GM19238 (cell line): ENCODE results near the gene GPI.
A peak's percentile ranks its signal among the peaks of the same experiment; 100 is the strongest.

ENCODE experiments used
- DNase-seq: peaks from one replicate; pipeline ENCODE4 v3.0.0; 2011; ENCODE audit warnings: low spot score; ENCODE audit not compliant: insufficient read length

Gene GPI

DNA sequence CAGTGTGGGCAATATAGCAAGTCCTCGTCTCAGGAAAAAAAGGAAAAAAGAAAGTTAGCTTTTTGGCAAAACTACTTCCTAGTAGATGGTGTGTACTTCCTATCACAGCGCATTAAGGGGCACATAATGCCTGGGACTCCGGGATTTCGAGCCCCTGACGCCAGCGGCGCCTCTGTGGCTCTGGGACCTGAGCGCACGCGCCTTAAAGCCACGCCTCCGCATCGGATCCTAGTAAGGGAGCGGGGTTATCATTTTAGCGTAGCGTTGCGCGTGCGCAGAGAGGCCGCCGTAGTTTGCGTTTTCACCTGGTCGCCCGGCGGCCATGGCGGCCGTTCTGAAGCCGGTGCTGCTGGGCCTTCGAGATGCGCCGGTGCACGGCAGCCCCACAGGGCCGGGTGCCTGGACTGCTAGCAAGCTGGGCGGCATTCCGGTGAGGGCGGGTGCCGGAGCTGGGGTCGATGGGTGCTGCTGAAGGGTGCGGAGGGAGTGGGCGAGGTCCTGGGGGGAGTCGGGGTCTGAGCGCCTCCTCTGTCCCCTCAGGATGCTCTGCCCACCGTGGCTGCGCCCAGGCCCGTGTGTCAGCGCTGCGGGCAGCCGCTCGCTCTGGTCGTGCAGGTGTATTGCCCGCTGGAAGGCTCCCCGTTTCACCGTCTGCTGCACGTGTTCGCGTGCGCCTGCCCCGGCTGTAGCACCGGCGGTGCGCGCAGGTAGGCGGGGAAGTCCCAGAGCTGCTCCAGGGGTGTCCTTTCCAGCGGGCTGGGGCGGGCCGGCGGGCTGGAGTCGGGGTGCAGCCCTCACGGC, 39.3 kb downstream of the GPI start, which contains the start of gene PDCD2L:
PDCD2L (plus strand) TSS at position 291 of the 801 bp plus-strand sequence; CDS start at position 323, 32 bp downstream.
- peak; percentile 95 for DNase-seq

DNA sequence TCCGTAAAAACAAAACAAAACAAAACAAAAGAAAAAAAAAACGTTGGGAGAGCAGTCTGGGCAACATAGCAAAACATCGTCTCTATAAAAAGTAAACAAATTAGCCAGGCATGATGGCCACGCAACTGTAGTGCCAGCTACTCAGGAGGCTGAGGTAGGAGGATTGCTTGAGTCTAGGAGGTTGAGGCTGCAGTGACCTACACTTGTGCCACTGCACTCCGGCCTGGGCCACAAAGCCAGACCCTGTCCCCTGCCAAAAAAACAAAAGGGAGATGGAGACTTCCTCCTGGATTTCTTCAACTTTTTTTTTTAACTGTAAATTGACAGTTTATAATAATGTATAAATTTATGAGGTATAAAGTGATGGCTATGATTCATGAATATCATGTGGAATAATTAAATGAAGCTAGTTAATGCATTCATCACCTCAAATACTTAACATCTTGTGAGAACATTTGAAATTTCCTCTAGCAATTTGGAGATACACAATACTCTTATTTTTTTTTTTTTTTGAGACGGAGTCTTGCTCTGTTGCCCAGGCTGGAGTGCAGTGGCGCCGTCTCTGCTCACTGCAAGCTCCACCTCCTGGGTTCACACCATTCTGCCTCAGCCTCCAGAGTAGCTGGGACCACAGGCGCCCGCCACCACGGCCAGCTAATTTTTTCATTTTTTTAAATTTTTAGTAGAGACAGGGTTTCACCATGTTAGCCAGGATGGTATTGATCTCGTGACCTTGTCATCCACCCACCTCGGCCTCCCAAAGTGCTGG, 41.1 kb downstream of the GPI start:
- no peak for DNase-seq

DNA sequence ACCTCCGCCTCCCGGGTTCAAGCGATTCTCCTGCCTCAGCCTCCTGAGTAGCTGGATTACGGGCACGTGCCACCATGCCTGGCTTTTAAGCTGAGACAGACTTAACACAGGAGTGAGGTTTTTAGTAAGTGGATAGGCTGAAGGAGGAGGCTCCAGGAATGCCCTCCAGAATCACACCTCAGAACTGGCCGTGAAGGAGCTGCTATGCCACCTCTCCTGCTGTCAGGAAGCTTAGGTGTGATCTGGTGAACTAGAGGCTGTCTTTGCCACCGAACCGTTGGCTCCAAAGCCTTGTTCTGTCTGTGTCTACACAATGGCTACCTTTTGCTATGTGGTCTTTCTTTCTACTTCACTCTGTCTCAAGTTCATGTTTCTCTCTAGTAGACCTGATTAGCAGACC, 43.4 kb downstream of the GPI start:
- no peak for DNase-seq

DNA sequence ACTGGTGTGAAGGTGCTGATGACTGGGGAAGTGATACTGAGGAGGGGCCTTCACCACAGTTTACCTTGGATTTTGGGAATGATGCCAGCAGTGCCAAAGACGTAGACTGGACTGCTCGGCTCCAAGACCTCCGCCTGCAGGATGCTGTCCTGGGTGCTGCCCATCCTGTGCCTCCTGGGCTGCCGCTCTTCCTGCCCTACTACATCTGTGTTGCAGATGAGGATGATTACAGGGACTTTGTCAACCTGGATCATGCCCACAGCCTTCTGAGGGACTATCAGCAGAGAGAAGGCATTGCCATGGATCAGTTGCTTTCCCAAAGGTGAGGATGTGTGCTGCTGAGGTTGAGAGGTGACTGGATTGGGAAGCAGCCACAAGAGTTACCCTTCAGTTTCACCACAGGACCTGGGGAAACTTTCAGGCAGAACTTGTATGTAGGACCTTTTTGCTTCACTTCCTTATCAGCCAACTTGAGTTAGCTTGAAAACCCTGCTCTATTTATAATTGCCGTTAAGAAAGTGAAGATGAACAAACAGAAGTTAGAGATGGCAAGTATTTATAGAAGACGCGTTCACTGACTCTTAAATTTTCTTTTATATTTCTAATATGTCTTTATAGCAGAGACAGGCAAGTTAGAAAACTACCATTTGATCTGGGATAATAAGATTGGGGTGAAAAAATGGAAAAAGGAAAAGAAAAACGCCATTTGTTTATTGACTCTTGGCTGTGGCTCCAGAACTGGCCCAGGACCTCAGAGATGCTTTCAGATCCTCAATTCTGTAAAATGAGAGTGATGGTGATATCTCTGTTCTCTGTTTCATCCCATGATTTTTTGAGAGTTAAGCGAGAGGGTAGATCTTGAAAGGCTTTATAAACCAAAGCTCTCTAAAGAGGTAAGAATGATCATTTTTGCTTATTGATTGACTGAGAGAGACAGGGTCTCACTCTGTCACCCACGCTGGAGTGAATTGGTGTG, 44.5 kb downstream of the GPI start:
- no peak for DNase-seq

DNA sequence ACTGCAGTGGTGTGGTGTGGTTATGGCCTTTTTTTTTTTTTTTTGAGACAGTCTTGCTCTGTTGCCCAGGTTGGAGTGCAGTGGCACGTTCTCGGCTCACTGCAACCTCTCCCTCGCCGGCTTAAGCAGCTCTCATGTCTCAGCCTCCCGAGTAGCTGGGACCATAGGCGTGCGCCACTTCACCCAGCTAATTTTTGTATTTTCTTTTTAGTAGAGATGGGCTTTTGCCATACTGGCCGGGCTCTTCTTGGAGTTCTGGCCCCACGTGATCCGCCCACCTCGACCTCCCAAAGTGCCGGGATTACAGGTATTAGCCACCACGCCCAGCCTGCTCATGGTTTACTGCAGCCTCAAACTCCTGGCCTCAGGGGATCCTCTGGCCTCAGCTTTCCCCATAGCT, 46.2 kb downstream of the GPI start:
- no peak for DNase-seq

DNA sequence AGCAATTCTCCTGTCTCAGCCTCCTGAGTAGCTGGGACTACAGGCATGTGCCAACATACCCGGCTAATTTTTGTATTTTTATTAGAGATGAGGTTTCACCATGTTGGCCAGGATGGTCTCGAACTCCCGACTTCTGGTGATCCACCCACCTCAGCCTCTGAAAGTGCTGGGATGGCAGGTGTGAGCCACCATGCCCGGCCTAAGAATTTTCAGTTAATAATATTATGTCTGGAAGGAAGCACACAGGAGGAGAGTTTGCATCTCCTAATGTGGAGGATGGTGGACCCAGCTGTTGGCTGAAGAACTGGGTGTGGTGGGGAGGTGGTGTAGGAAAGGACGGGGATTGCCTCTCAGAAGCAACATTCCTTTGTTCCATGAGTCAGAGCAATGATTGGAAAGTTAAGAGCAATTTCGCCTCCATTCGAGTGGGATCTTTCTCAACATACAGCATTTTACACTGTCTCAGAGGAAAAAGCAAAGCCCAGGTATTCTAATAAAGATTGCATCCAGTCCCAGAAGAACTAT, 51.1 kb downstream of the GPI start:
- DNase-seq: no peak

DNA sequence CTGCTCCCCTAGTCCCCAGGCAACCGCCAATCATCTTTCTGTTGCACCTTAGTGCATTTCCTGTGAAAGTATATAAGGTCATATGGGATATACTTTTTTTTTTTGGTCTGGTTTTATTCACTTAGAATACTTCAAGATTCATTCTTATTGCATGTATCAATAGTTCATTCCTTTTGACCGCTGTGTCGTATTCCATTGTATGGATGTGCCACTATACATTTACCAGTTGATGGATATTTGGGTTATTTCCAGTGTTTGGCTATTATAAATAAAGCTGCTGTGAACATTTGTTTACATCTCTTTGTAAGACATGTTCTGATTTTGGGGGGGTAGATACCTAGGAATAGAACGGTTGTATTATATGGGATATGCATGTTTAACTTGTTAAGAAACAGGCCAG, 53.3 kb downstream of the GPI start:
- no peak for DNase-seq

DNA sequence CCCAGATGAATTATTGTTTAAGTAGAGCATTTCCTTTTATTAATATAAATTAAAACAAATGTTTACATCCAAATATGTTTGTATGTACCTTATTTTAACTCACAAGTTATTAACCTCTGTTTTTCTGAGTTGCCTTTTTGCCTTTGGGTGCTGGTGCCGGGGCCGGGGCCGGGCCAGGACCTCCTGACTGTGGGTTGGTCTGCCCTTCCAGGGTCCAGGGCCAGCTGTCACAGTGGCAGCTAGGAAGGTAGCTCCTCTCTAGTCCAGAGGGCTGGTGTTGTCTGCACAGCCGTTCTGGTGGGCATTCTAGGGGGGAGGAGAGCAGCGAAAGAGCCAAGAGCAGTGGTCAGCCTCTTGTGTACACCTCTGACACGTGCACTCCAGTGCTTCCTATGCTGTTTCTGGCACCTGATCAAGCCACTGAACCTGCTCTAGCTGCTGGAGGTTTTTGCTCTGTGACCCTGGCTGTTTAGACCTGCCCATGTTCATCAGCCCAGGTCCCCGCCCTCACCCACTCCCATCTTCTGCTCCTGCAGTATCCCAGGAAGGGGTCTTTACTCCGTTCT, 61.2 kb downstream of the GPI start:
- DNase-seq: no peak

DNA sequence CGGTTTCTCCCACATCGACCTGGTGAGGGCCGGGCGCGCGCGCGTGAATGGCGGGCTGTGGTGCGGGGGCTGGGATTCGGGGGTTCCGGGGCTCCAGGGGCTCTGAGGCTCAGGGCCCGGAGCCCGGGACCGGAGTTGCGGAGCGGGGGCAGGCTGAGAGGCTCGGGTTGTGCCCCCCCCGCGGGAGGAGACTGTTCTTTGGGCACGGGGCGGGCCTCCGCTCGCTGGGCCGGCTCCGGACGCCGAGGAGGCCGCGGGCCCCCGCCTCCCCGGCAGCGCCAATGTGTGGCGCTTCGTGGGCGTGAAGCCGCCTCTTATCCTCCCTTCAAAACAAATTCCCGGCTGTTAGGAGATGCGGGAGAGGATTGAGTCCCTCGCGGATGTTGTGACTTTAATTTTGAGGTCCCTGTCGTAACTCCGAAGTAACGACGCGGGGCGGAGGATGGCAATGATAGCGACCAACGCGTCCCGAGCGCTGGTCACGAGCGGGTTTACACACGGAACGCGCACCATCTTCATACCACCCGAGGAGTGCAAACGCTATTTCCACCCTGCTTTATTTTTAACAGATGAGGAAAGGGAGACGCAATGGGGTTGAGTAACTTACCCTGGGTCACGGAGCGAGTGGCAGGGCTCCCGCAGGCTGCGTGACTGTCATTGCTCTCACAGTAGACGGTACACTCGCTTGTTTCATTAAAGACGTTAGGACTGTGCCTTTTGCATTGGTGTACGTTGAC, 63.7 kb downstream of the GPI start:
- peak; percentile 44 for DNase-seq

DNA sequence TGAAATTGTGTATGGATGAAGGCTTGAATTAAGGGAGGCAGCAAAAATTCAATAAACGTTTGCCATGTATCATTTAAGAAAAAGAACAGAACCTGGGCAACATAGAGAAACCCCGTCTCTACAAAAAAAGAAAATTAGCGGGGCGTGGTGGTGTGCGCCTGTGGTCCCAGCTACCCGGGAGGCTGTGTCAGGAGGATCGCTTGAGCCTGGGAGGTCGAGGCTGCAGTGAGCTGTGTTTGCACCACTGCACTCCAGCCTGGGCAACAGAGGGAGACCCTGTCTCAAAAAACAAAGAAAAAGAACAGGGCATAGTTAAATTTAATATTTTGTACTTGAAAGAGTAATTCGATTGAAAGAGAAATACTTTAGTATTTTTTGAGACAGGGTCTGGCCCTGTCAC, 64.6 kb downstream of the GPI start:
- no peak for DNase-seq

DNA sequence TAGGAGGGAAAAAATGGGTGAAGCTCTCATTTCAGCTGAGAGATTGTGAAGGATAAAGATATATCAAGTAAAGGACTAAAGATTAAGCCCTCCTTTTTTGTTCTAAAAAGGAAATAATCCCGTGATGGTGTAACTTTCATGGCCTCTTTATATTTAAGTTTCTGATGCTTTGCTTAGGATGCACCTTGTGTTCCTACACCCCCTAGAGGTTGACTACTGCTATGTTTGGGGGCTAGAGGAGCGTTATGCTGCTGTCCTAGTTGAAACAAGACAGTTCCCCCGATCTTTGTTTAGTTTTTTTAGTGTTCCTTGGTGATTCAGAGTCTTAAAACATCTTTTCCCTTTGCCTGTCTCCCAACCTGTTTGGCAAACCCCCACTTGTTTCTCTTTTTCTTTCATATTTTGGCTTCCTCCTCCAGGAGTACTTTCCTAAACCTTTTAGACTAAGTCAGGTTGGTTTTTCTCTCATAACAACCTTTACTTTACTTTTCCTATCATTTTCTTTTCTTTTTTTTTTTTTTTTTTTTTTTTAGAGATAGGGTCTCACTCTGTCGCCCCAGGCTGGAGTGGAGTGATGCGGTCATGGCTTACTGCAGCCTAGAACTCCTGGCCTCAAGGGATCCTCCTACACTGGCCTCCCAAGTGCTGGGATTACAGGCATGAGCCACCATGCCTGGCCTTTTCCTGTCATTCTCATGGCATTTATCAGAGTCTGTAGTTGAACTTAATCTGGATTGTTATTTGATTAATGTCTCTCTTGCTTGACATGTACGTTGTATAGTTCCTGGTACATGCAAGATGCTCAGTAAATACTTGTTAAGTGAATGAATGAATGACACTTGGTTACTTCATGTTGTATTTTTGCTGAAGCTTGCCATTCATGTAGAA, 66.0 kb downstream of the GPI start:
- peak; percentile 62 for DNase-seq

DNA sequence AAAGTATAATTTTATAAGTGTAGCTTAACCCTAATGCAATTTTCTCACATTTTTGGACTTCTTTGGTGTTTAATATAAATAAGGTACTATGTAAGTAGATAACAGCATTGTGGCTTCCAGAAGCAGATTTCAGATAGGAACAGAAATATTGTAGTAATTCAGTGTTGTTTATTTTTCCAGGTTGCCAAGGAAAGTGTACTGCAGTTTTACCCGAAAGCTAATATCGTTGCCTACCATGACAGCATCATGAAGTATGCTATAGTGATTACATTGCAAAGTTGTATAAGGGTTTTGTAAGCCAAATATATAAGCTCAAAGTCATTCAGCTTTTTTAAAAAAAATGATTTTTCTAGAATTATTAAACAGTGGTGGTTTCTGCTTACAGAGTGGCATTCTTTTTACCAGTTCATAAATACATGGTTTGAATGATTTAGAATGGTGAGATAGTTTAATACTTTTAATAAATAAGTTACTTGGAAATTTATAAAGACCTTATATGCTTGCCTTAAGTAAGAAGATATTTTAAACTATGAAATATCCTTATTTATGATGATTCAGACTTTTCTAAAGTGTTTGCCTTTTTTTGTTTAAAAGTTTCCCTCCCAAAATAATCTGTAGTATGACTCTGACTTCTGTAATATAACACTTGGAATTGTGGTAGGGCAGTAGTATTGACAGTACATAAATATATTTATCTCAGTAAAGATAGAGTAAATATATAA, 66.8 kb downstream of the GPI start:
- no peak for DNase-seq

DNA sequence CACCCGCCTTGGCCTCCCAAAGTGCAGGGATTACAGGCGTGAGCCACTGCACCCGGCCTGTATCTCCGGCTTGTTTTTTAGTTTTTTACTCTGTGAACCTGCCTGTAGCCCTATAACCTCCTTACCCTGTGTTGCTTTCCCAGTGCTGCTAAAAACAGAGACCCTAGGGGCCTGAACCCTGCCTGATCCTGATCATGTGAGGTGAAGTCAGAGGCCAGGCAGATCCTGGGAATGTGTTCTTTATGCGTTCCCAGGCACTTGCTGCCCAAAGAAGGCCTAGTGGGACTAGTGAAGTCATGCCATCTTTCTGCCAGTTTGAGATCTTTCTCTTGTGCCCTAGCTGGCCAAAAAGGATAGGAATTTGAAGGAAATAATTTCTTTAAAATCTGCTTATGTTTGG, 67.8 kb downstream of the GPI start:
- no peak for DNase-seq

DNA sequence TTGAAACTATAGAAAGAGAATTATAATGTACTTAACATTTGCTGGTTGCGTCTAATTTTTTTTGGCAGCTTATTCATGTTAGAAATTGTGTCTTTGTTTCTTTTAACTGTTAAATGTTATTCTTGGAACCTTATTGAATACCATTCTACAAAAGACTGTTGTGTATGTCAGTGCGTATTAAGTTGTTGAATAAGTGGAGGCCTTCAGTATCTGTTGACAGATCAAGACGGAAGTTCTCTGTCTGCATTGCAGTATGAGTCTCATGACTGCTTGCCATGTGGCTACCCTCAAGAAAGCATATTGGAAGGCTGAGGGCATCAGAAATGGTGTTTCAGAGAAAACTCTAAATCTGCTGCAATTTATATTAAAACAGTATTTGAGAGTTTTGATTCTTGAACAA, 71.7 kb downstream of the GPI start:
- no peak for DNase-seq

DNA sequence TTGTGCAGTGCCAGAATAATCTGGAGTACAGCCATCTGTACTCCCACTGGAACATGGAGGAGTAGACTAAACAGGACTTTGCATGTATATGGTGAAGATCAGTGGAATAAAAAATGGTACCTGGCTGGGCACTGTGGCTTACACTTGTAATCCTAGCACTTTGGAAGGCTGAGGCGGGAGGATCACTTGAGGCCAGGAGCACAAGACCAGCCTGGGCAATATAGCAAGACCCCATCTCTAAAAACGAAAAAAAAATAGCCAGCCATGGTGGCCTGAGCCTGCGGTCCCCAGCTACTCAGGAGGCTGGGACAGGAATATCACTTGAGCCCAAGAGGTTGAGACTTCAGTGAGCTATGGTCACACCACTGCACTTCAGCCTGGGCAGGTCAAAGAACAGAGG, 83.2 kb downstream of the GPI start:
- DNase-seq: no peak
